ENCODE measurements around the gene RND2.

Gene RND2

GRCh38 chr17:43006639-43007551 lies 18.1 kb upstream of the RND2 start, which contains the start of gene IFI35:
Gene IFI35 (plus strand): TSS chr17:43006784. CDS start chr17:43006948, 164 bp downstream.
- peak; percentile 51 for DNase-seq

GRCh38 chr17:43010667-43011308 lies 14.2 kb upstream of the RND2 start:
- no peak for DNase-seq

GRCh38 chr17:43011728-43012472 lies 13.1 kb upstream of the RND2 start:
- no peak for DNase-seq

GRCh38 chr17:43013296-43013695 lies 11.7 kb upstream of the RND2 start:
- no peak for DNase-seq

GRCh38 chr17:43014020-43014648 lies 10.9 kb upstream of the RND2 start:
- DNase-seq, result no peak

GRCh38 chr17:43014649-43015542 lies 10.1 kb upstream of the RND2 start:
- no peak for DNase-seq

- no peak for DNase-seq
Observed at GRCh38 chr17:43015579-43015978, 9.5 kb upstream of the RND2 start.

- DNase-seq, result no peak
Observed at GRCh38 chr17:43016216-43016615, 8.8 kb upstream of the RND2 start.

- no peak for DNase-seq
Observed at GRCh38 chr17:43018008-43018853, 6.8 kb upstream of the RND2 start.

GRCh38 chr17:43018932-43019331 lies 6.1 kb upstream of the RND2 start:
- DNase-seq, result no peak

GRCh38 chr17:43019418-43019817 lies 5.6 kb upstream of the RND2 start:
- no peak for DNase-seq

GRCh38 chr17:43020030-43020621 lies 4.9 kb upstream of the RND2 start:
- no peak for DNase-seq

- DNase-seq, result no peak
Observed at GRCh38 chr17:43020789-43021740, 4.0 kb upstream of the RND2 start.

GRCh38 chr17:43021741-43022512 lies 3.1 kb upstream of the RND2 start, which contains the start of gene VAT1:
Gene VAT1 (minus strand): TSS chr17:43022385. CDS start chr17:43022322, 63 bp downstream.
- peak; percentile 48 for DNase-seq

- no peak for DNase-seq
Observed at GRCh38 chr17:43025290-43025657, 243 bp downstream of the RND2 start.

GRCh38 chr17:43025766-43026537 lies 921 bp downstream of the RND2 start:
- no peak for DNase-seq

- DNase-seq, result no peak
Observed at GRCh38 chr17:43026595-43026994, 1.6 kb downstream of the RND2 start.
